NT2/D1 (cell line): ENCODE data around the gene PSMC4.

Experiments
- SUZ12 ChIP-seq: IDR thresholded peaks from 2 replicates; pipeline ENCODE4 v1.6.1; 2011; ENCODE audit not compliant: insufficient read length, insufficient read depth; ENCODE audit errors: extremely low read depth
- YY1 ChIP-seq: IDR thresholded peaks from 2 replicates; pipeline ENCODE4 v1.6.1; 2011; ENCODE audit not compliant: insufficient read length, insufficient read depth
- ZNF274 ChIP-seq: IDR thresholded peaks from 2 replicates; pipeline ENCODE4 v1.6.1; 2011; ENCODE audit warnings: mild to moderate bottlenecking, low read depth, low read length

GRCh38 chr19:40025938-40026596, 55.1 kb downstream of the PSMC4 start:
- no peak for TF ChIP-seq YY1
- no peak for TF ChIP-seq SUZ12
- TF ChIP-seq ZNF274, result no peak
